Endothelial cell of umbilical vein (primary cell): ENCODE results near the gene TMEM161A. TPM values are rescaled to one million over a fixed set of nuclear protein-coding genes. Genes with fewer than 3 reads are reported as not detected.

Source experiments
- Bru-seq: library from RNA; stranded (reverse); fragments of 400-500 nt; gene quantifications from one replicate; lab custom pipeline; 2021; lab: Mats Ljungman, UMichigan
- BruChase-seq, 2 experiments: library from RNA; stranded (reverse); fragments of 400-500 nt; gene quantifications; one replicate each; lab custom pipeline; 2021; lab: Mats Ljungman, UMichigan
- BruUV-seq: library from RNA; stranded (reverse); fragments of 400-500 nt; replicated peaks from 2 replicates; lab custom pipeline; 2021; lab: Mats Ljungman, UMichigan
- CTCF ChIA-PET: fragments of 300-600, 350-600 bp; sonication (Branson Sonifier 250); formaldehyde crosslinking; loops from one replicate; lab custom pipeline; 2021; ENCODE audit warnings: antibody characterized with exemption, inconsistent platforms; lab: Charles Lee
- POLR2A ChIA-PET: fragments of 300-600, 350-600 bp; sonication (Branson Sonifier 250); formaldehyde crosslinking; loops from one replicate; lab custom pipeline; 2021; ENCODE audit warnings: antibody characterized with exemption, inconsistent platforms; lab: Charles Lee
- DNase-seq: peaks from one replicate; pipeline ENCODE4 v3.0.0-alpha.2; 2011; ENCODE audit warnings: low read depth, low spot score
- FAIRE-seq: peaks from 2 replicates; lab custom pipeline; 2011; peaks lifted over from hg19 to GRCh38; lab: Jason Lieb, UNC
- H2AFZ ChIP-seq: 2 replicates; pipeline ENCODE4 v1.6.0; 2012; ENCODE audit warnings: low read depth, low read length, control low read depth, inconsistent platforms
- H3K27ac ChIP-seq: 2 replicates; pipeline ENCODE4 v1.5.1; 2011; ENCODE audit warnings: low read depth, mild to moderate bottlenecking, control low read depth, low read length, moderate library complexity; ENCODE audit not compliant: insufficient read depth
- H3K27me3 ChIP-seq, 2 experiments: 2 replicates each; pipeline versions ENCODE4 v1.6.0 to v1.6.1; 2011; ENCODE audit warnings: low read length in 2 of 2, mixed read lengths in 1 of 2; ENCODE audit not compliant: control insufficient read depth in 2 of 2, insufficient read depth in 2 of 2
- H3K36me3 ChIP-seq, 2 experiments: 2 replicates in 1 of 2; 3 replicates in 1 of 2; pipeline ENCODE4 v1.5.1; 2011; ENCODE audit warnings: low read length in 2 of 2, mild to moderate bottlenecking in 1 of 2, moderate library complexity in 1 of 2; ENCODE audit not compliant: control insufficient read depth in 2 of 2, insufficient read depth in 2 of 2; ENCODE audit errors: extremely low read depth in 1 of 2
- H3K4me1 ChIP-seq: 3 replicates; pipeline ENCODE4 v1.5.1; 2011; ENCODE audit warnings: mild to moderate bottlenecking, low read length; ENCODE audit not compliant: control insufficient read depth, insufficient read depth; ENCODE audit errors: extremely low read depth
- H3K4me2 ChIP-seq: 2 replicates; pipeline ENCODE4 v1.6.1; 2011; ENCODE audit warnings: low read length, control low read depth, mixed read lengths; ENCODE audit not compliant: insufficient read depth
- H3K4me3 ChIP-seq, 3 experiments: fragments of 200-600 bp in 1 of 3; sonication (generic), shearing (Covaris generic) in 1 of 3; replicated peaks in 1 of 3; 2 replicates each; pipeline ENCODE4 v1.5.1; 2011 to 2016; ENCODE audit warnings: control low read depth in 3 of 3, low read length in 3 of 3, mild to moderate bottlenecking in 2 of 3, inconsistent platforms in 1 of 3, low read depth in 1 of 3, moderate library complexity in 1 of 3; ENCODE audit not compliant: insufficient read depth in 1 of 3
- H3K79me2 ChIP-seq: 2 replicates; pipeline ENCODE4 v1.6.0; 2012; ENCODE audit warnings: low read length, inconsistent platforms; ENCODE audit not compliant: control insufficient read depth, insufficient read depth
- H3K9ac ChIP-seq: replicated peaks from 2 replicates; pipeline ENCODE3; 2011; ENCODE audit warnings: low read length, control low read depth; ENCODE audit not compliant: insufficient read depth; ENCODE audit errors: extremely low read depth
- H3K9me1 ChIP-seq: replicated peaks from 3 replicates; pipeline ENCODE4 v1.6.0; 2011; ENCODE audit warnings: mild to moderate bottlenecking, low read length; ENCODE audit not compliant: control insufficient read depth, insufficient read depth; ENCODE audit errors: extremely low read depth
- H3K9me3 ChIP-seq: replicated peaks from 2 replicates; pipeline ENCODE4 v1.5.1; 2012; ENCODE audit warnings: low read length, inconsistent platforms; ENCODE audit not compliant: control insufficient read depth, insufficient read depth
- H4K20me1 ChIP-seq: replicated peaks from 2 replicates; pipeline ENCODE3; 2011; ENCODE audit warnings: mild to moderate bottlenecking, low read length; ENCODE audit not compliant: control insufficient read depth, insufficient read depth; ENCODE audit errors: extremely low read depth
- CTCF ChIP-seq, 2 donors: IDR thresholded peaks; 1 replicate in 1 of 2; 2 replicates in 1 of 2; pipeline ENCODE4 v1.5.1; 2011; ENCODE audit warnings: low read length in 2 of 2, mild to moderate bottlenecking in 2 of 2, moderate library complexity in 2 of 2, control low read depth in 1 of 2, inconsistent platforms in 1 of 2, low read depth in 1 of 2; ENCODE audit not compliant: insufficient read depth in 1 of 2; ENCODE audit errors: extremely low read depth in 1 of 2
- EZH2 ChIP-seq: IDR thresholded peaks from 2 replicates; pipeline ENCODE4 v1.6.1; 2012; ENCODE audit warnings: borderline replicate concordance, low read depth, mild to moderate bottlenecking, moderate library complexity, low read length, inconsistent platforms; ENCODE audit not compliant: severe bottlenecking
- FOS ChIP-seq: IDR thresholded peaks from 2 replicates; pipeline ENCODE4 v1.6.1; 2011; ENCODE audit warnings: mild to moderate bottlenecking, low read length, moderate library complexity, borderline replicate concordance; ENCODE audit not compliant: insufficient read depth
- GATA2 ChIP-seq: IDR thresholded peaks from 2 replicates; pipeline ENCODE4 v1.7.0; 2011; ENCODE audit warnings: low read depth, mild to moderate bottlenecking, moderate library complexity, mixed read lengths, low read length; ENCODE audit not compliant: insufficient read length, insufficient read depth
- JUN ChIP-seq: IDR thresholded peaks from 2 replicates; pipeline ENCODE4 v1.6.1; 2011; ENCODE audit warnings: borderline replicate concordance, low read depth; ENCODE audit not compliant: insufficient read length, insufficient read depth
- MAX ChIP-seq: IDR thresholded peaks from 2 replicates; pipeline ENCODE4 v1.6.1; 2011; ENCODE audit not compliant: insufficient read depth, insufficient read length
- MYC ChIP-seq: IDR thresholded peaks from one replicate; pipeline ENCODE4 v1.6.1; 2011; ENCODE audit warnings: mild to moderate bottlenecking, low read depth, low read length
- POLR2A ChIP-seq: IDR thresholded peaks from 2 replicates; pipeline ENCODE4 v1.6.1; 2012; ENCODE audit warnings: low read depth, mild to moderate bottlenecking, control low read depth, low read length
- POLR2AphosphoS5 ChIP-seq: IDR thresholded peaks from 2 replicates; pipeline ENCODE4 v1.6.1; 2012; ENCODE audit warnings: low read depth, mild to moderate bottlenecking, control low read depth, low read length, moderate library complexity; ENCODE audit not compliant: insufficient read depth
- dilution Hi-C: fragments of 300-500 bp; cut with MboI; formaldehyde crosslinking; loops from one replicate; pipeline ENCODE4 v1.15.0; 2019; ENCODE audit warnings: low sequenced_read_pairs; ENCODE audit not compliant: extremely low pct_ligation_motif_present
- intact Hi-C: fragments of 100-400 bp; cut with micrococcal nuclease; formaldehyde crosslinking; loops from one replicate; pipeline ENCODE4 v1.10.0; 2022
- long read RNA-seq: library from polyadenylated mRNA; stranded (forward); transcript quantifications from one replicate; pipeline ENCODE4 v2.0.0, GENCODE V29; 2021
- polyA minus RNA-seq, 3 experiments: library from RNA; depleted of rRNA, polyadenylated mRNA; stranded (reverse); fragments of >200 nt; gene quantifications; 1 replicate in 1 of 3; 2 replicates in 2 of 3; pipeline ENCODE4 v1.2.3, GENCODE V29; 2011
- polyA plus RNA-seq, 4 experiments: library from polyadenylated mRNA; depleted of rRNA in 3 of 4; stranded (reverse) in 3 of 4; unstranded in 1 of 4; fragments of >200 nt; gene quantifications; 2 replicates each; pipeline versions ENCODE4 v1.2.1 to v1.2.3, GENCODE V29; 2011 to 2012; ENCODE audit warnings: missing spikeins in 1 of 4
- total RNA-seq: library from RNA; stranded (reverse); gene quantifications from 2 replicates; pipeline ENCODE4 v1.2.3, GENCODE V29; 2021

TMEM161A gene
- total RNA-seq (23.3 and 24.1 TPM in 2 replicates), polyA plus RNA-seq (54.9 and 72.6 TPM in 2 replicates), polyA minus RNA-seq (26.5 and 33.3 TPM in 2 replicates), Bru-seq, nascent RNA (percentile 40 among the genes with signal in this experiment), BruChase-seq, experiment 1, labeled RNA remaining after a 6-hour chase (percentile 52 among the genes with signal in this experiment), BruChase-seq, experiment 2, labeled RNA remaining after a 2-hour chase (percentile 53 among the genes with signal in this experiment)
- 19.5 and 26.6 TPM in 2 replicates for polyA plus RNA-seq (2011; cell fraction: cytosol; rRNA removed)
- 54.4 and 60.6 TPM in 2 replicates for polyA plus RNA-seq (2011; cell fraction: nucleus; rRNA removed)
- 18.3 and 27.7 TPM in 2 replicates for polyA plus RNA-seq (2012)
- polyA minus RNA-seq (2011; cell fraction: cytosol; rRNA and poly(A)+ RNA removed), result 36.0 TPM
- 15.0 and 20.1 TPM in 2 replicates for polyA minus RNA-seq (2011; cell fraction: nucleus; rRNA and poly(A)+ RNA removed)
- long read RNA-seq, transcript TMEM161A-201 (12 exons, 1,820 nt), result major isoform, 53 of 84 reads
- long read RNA-seq, transcript TMEM161A-205 (11 exons, 1,923 nt), result minor isoform, 5 of 84 reads
- long read RNA-seq, partial matches to known transcripts, result 9 of 84 reads
- long read RNA-seq, other reads (novel, unspliced or antisense), result 17 of 84 reads

DNA sequence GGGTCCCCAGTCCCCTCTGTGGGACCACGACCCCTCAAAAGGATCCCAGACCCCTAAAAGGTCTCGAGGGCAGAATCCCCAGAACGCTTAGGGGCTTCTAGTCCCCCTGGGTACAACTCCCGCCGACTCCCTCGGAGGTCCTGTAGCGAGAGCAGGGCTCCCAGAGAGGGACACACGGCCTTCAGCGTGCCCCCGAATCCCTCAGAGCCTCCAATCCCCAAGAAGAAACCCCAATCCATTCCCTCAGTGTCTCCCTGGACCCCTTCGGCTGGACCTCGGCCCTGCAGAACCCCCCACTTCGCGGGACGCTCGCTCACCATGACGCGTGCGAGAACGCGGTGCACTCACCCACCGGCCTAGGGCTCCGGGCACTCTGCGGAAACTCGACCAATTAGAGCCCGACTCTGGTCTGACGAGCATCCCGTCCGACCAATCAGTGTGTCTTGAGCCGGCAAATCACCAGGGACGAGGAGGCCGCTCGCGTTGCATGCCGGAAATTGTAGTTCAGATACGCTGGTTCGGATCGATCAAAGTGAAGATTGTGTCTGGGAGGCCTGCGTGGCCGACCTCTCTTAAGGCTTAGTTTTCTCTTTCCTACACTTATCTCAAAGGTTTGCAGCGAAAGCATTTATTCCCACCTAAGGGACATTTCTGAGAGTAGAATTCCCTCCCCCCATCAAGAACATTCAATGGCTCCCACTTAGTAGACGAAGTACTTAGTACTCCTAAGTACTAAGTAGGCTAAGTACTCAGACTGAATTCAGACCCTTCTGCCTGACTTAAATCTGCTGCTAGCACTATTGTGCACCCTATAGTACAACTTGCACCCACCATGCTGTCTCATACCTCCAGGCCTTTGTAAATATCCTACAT is at the start of gene TMEM161A:
TSS of gene TMEM161A (minus strand) at position 370 of the 873 bp plus-strand sequence. CDS start at position 320, 50 bp downstream.
- intact Hi-C loops (loop anchor here (2.0 kb wide), 1 partner anchor 76 kb away; the partner anchor contains the start of gene SLC25A42), dilution Hi-C loops (no loop called here)
- Histone ChIP-seq H3K4me1 (peaks cover 8% of the 10 kb centered on the region), H3K27me3 (no peaks in the 10 kb centered on the region), H3K9me3 (no peaks in the 10 kb centered on the region), H2AFZ (peak within 1 kb of the TSS; percentile 95), H3K4me3 (peak within 1 kb of the TSS; percentile 50 to 72 (median 70)), H3K27ac (peak within 1 kb of the TSS; percentile 45), H3K9me1 (no peaks in the 10 kb centered on the region), H3K9ac (peak within 1 kb of the TSS; percentile 81), H3K4me2 (peak within 1 kb of the TSS; percentile 81), H3K79me2 (no peaks in the 10 kb centered on the region), H3K36me3 (no peaks in the 10 kb centered on the region), H4K20me1 (no peaks in the 10 kb centered on the region)
- POLR2A ChIA-PET, result no interaction called here
- peak; percentile 99 for DNase-seq
- TF ChIP-seq JUN (no peak), MYC (no peak), MAX (peak; percentile 76), POLR2AphosphoS5 (peak; percentile 73), GATA2 (peak; percentile 33), CTCF (IDR thresholded peaks at IDR 0.05; ENCODE audit: extremely low read depth in 1 of 2, insufficient read depth in 1 of 2, low read depth in 1 of 2, low read length in 2 of 2) (no peak), POLR2A (peak; percentile 76), FOS (no peak), EZH2 (no peak)
- CTCF ChIA-PET, result interaction anchor here (1.0 to 1.5 kb wide), 4 partner anchors 36 to 266 kb away, joined by 3 to 9 read pairs (median 4); no protein-coding TSS in a partner anchor
- peak; percentile 100 for FAIRE-seq
- BruUV-seq, result no TSS peak
